Lower leg skin (tissue), 3 donors: ENCODE measurements around the gene UBE2F.

Experiments used
- POLR2A ChIP-seq, 2 donors: fragments of 450-650 bp; IDR thresholded peaks; one replicate each; pipeline ENCODE4 v1.6.1; 2016 to 2017; ENCODE audit warnings: antibody characterized with exemption in 2 of 2, mild to moderate bottlenecking in 1 of 2, moderate library complexity in 1 of 2
- TF ChIP-seq, protein P1 (sequence below), 3 donors: fragments of 450-650 bp; IDR thresholded peaks; one replicate each; pipeline ENCODE4 v1.5.1; 2016; ENCODE audit warnings: antibody characterized with exemption in 3 of 3, mild to moderate bottlenecking in 3 of 3, moderate library complexity in 2 of 3

DNA sequence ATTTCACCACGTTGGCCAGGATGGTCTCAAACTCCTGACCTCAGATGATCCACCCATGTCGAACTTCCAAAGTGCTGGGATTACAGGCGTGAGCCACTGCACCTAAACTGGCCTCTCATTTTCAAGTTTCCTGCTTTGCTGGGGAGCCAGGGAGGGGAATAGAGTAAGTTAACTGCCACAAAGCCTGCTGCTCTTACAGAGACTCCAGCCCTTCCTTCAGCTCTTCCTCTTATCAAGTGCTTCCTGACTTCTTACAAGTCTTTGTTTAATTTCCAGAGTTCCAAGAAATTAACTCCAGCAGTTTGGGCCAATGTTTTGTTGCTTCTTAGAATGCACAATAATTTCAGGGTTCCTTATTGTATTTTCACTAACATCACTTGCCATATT is 24.3 kb upstream of the UBE2F start:
- no peak for TF ChIP-seq POLR2A (IDR thresholded peaks at IDR 0.05)
- TF ChIP-seq, protein P1, sequence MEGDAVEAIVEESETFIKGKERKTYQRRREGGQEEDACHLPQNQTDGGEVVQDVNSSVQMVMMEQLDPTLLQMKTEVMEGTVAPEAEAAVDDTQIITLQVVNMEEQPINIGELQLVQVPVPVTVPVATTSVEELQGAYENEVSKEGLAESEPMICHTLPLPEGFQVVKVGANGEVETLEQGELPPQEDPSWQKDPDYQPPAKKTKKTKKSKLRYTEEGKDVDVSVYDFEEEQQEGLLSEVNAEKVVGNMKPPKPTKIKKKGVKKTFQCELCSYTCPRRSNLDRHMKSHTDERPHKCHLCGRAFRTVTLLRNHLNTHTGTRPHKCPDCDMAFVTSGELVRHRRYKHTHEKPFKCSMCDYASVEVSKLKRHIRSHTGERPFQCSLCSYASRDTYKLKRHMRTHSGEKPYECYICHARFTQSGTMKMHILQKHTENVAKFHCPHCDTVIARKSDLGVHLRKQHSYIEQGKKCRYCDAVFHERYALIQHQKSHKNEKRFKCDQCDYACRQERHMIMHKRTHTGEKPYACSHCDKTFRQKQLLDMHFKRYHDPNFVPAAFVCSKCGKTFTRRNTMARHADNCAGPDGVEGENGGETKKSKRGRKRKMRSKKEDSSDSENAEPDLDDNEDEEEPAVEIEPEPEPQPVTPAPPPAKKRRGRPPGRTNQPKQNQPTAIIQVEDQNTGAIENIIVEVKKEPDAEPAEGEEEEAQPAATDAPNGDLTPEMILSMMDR (IDR thresholded peaks at IDR 0.05) = no peak
